Measurements from ENCODE around the gene ALG1.
A peak's percentile ranks its signal among the peaks of the same experiment; 100 is the strongest.
"Not testable (repeated sequence)": the region's sequence is repeated elsewhere in the genome, so short reads cannot be mapped to it uniquely, and the experiment has no call there.

Gene ALG1

DNA sequence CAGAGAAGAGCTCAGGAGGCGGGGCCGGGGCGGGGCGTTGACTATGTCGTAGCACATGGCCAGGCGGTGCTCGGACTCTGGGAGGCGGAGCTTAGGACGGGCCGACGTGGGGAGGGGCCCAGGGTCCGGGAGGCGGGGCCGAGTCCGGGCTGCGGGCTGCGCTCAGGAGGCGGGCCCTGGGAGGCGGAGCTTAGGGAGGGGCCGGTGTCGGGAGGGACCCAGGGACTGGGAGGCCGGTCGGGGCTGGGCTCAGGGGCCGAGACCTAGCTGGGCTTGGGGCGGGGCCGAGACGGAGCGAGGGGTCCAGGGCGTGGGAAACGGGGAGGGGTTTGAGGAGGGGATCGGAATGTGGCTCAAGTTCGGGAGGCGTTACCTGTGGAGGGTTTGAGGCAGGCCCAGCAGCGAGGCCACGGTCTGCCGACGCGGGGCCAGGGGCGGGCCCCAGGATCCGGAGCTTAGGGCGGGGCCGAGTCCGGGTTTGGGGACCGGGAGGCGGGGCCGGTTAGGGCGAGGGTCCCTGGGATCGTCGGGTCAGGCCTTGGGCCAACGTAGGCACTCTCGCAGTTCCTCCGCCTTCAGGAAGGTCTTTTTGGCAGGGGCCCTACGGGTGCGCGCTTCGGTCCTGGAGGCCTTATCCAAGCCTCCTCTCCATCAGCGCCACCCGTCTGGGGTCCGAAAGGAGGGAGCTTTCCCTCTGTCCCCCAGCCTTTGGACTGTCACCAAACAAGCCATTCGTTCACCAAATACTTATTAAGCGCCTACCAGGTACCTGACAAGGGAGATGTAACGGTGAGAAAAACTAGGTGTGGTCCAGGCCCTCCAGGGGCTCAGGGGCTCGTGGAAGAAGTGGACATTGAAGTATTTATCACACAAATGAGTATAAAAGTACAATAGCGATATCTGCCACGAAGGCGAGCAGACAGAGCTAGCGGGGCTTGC is 26.8 kb downstream of the ALG1 start:
- peak; percentile 46 to 94 (median 91) for DNase-seq (ENCODE audit: low read depth in 3 of 3)

DNA sequence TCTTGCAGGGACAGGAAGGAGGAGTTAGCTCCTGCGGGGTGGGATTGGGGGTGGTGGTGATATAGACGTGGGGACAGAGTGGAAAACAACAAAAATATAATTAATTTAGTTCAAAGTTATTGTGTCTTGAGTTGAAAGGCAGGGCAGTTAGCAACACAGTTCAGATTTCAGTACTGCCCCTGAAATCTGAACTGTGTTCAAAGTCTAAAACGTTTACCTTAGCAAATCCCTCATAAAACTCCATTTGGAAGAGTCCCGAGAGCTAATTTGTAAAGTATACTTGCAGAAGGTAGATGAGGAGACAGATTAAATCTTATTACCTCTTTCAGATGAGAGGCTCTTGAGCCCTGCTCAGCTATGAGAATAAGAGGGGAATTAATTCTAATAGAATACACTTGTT is 27.5 kb downstream of the ALG1 start:
- not testable (repeated sequence) for DNase-seq (ENCODE audit: low read depth in 3 of 3)

- not testable (repeated sequence) for DNase-seq (ENCODE audit: low read depth in 3 of 3)
Measured at GRCh38 chr16:5103296-5104032, 31.8 kb downstream of the ALG1 start.

DNA sequence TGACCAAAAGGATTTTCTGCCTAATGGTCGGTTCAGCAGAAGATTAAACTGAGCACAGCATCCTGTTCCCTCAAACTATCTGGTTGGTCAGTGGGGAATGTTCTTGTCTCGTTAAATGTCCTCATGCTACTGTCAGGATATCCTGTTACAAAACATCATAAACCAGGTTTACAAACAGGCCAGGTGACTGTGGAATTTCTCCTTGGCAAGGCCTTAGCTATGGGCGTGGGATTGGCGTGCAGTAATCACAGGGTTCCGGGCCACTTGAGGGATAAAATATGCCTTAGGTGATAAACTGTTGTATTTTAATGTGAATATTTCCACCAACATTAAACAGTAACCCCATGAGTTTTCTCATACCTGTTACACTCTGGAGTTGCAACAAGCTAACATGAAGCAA is 33.4 kb downstream of the ALG1 start:
- not testable (repeated sequence) for DNase-seq (ENCODE audit: low read depth in 3 of 3)

- DNase-seq (ENCODE audit: low read depth in 3 of 3): no peak
Measured at GRCh38 chr16:5108505-5109158, 37.0 kb downstream of the ALG1 start.

DNA sequence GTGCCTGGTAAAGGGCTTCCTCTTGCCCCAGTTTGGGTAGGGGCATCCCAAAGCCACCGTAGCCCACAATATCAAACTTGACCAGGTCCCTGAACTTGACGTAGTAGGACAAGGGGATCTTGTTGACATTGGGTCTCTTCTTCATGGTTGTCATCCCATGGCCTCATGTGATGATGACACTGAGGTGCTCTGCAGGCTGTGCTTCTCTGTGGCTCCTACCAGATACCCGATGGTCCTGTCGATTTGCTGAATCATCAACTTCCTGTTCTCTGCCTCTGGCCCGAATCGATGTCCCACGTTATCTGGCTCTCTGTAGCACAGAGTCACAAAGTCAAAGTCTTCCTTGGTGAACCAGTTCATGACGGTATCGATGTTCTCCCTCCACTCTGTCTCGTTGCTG is 39.3 kb downstream of the ALG1 start:
- not testable (repeated sequence) for DNase-seq (ENCODE audit: low read depth in 3 of 3)

- not testable (repeated sequence) for DNase-seq (ENCODE audit: low read depth in 3 of 3)
Measured at GRCh38 chr16:5116780-5117295, 45.2 kb downstream of the ALG1 start.

- DNase-seq (ENCODE audit: low read depth in 3 of 3): not testable (repeated sequence)
Measured at GRCh38 chr16:5117300-5118087, 45.9 kb downstream of the ALG1 start.

GRCh38 chr16:5131467-5132004 is 59.9 kb downstream of the ALG1 start:
- DNase-seq (ENCODE audit: low read depth in 3 of 3): not testable (repeated sequence)

- not testable (repeated sequence) for DNase-seq (ENCODE audit: low read depth in 3 of 3)
Measured at GRCh38 chr16:5132915-5133600, 61.4 kb downstream of the ALG1 start.

GRCh38 chr16:5134739-5135452 is 63.3 kb downstream of the ALG1 start:
- DNase-seq (ENCODE audit: low read depth in 3 of 3): not testable (repeated sequence)

Measured in stimulated activated CD4-positive, alpha-beta T cell treated with anti-CD3 and anti-CD28 coated beads, TNF-alpha, amount 100 ng/mL, for 4 hours (primary cell).